Kidney tubule cell (primary cell): Measurements from ENCODE around the gene CLPTM1L.

Source experiments
- DNase-seq: peaks from one replicate; pipeline ENCODE4 v3.0.0-alpha.2; 2018; ENCODE audit warnings: low spot score

Gene CLPTM1L

GRCh38 chr5:1344975-1345838 lies at the start of gene CLPTM1L:
TSS of gene CLPTM1L (minus strand) at chr5:1345099. CDS start at chr5:1344841, 258 bp downstream.
- DNase-seq, result peak; percentile 89

DNA sequence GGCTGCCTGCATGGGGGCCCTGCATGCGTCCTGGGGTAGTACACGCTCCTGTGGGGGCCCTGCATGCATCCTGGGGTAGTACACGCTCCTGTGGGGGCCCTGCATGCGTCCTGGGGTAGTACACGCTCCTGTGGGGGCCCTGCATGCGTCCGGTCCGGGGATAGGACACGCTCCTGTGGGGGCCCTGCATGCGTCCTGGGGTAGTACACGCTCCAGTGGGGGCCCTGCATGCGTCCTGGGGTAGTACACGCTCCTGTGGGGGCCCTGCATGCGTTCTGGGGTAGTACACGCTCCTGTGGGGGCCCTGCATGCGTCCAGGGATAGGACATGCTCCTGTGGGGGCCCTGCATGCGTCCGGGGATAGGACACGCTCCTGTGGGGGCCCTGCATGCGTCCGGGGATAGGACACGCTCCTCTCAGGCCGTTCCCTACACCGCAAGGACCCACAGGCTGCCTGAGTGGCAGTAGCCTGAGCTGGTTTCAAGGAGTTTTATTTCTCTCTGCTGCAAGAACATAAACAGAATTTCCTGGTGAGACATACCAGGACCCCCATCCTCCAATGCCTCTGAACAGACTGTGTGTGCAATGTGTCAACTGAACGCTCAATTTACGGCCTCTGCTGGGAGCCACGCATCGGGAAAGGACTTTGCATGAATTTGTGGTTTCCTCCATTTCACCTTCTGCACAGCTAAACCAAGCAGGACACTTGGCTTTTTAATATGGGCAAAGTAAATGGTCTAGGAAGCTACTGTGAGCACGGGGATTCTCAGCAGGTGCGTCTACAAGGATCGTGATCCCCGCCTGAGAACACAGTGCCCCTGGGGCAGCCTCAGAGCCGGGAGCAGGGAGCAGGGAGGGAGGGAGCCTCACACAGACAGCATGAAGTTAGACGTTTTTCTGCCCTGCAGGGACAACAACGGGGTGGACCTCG lies 48.9 kb upstream of the CLPTM1L start:
- DNase-seq, result no peak

DNA sequence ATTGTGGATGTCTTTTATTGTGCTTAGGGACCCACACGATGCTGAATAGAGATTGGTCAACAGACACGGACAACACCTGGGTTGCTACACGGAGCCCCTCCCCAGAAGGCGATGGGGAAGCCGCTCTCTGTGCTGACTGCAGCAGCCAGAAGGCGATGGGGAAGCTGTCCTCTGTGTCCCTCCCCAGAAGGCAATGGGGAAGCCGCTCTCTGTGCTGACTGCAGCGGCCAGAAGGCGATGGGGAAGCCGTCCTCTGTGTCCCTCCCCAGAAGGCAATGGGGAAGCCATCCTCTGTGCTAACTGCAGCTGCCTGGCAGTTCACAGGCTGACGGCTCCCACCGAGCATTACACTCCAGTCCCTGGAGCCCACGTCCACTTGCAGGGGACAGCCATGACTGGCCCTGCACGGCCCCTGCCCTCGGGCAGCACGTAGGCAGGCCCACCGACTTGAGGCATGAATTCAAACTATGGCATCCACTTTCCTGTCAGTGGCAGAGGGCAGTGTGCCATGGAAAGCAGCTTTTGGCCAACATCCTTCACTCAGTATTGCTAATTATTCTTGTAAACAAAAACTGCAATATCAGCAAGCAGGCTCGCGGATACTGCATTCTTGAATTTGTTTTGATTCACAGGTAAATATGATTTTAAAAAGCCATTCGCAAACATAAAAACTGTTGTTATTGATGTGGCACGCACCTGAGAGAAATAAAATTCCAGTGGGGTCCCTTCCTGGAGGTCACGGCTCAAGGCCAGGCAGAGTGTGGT lies 48.1 kb upstream of the CLPTM1L start:
- DNase-seq, result no peak

GRCh38 chr5:1392261-1392660 lies 47.4 kb upstream of the CLPTM1L start:
- no peak for DNase-seq

DNA sequence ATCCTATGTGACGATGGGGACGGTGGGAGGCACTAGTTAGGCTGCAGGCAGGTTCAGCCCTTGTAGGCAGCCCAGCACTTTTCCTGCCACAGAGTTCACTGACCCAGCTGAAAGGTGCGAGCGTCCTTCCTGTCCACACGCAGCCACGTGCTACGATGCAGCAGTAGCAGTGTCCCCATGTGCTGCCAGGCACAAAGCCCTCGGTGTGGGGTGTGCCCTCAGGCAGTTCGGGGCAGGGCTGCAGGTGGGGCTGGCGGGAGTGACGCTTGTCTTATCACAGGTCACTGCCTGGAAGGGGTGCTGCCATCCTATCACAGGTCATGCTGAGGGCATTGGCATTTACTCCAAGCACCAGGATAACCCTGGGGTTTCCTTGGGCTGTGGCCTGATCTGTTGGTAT lies 46.8 kb upstream of the CLPTM1L start:
- no peak for DNase-seq

DNA sequence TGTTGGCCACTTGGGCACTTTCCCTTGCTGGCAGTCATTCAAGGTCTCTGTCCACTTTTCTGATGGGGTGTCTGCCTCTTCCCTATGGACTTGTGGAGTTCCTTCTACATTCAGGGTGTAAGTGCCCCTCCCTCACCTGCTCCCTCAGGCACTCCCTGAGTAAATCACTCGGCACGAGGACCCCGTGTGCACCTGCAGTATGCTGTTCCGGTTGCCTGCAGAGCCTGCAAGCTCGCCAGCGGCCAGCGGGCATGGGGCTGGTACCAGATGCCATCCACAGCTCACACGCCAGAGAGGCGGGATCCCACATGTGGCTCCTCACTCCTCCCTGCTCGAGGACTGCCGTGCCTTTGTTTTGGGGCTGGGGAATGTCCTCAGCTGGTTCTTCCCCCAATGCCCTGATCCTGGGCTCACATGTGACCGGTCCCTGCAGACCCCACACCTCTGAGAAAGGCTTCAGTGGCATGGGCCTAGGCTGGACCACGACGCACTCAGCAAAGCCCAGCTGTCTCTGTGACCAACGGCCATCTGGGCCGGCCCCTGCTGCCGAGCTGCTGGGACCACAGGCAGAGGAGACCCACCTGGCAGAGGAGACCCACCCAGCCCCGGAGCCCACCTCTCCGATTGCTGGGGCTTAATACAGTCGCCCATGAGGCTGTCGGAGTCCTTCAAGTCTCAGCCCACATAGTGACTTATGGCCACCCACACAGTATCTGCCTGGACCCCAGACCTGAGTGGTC lies 46.1 kb upstream of the CLPTM1L start:
- no peak for DNase-seq

DNA sequence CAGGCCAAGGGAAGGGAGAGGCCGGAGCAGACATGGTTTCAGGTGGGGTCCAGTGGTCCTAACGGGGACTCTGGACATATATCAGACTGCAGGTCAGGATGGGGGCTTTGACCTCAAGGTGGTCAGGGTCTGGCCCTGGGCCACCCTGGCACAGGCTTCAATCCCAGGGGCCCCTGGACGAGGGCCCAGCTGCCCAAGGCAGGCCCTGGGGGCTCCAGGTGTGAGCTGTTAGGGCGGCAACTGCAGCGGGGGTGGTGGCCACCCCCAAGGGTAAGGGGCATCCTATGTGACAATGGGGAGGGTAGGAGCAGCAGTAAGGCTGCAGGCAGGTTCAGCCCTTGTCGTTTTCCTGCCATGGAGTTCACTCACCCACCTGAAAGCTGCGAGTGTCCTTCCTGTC lies 45.4 kb upstream of the CLPTM1L start:
- no peak for DNase-seq

GRCh38 chr5:1388383-1388967 lies 43.6 kb upstream of the CLPTM1L start:
- no peak for DNase-seq

DNA sequence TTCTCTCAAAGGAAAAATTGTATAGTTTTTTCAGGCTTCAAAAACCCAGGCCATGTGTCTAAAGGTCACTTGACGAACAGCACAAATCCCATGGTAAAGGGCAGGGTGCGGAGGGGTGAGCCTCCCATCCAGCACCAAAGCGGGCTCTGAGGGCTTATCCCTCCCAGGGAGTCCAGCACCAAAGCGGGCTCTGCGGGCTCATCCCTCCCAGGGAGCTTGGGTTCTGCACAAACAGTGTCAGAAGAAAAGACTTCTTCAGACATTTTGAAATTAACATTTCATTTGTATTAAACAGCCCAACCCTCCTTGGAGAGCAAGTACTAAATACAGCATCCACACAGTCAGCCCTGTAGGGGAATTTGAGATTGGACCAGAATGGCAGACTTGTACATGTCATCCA lies 43.0 kb upstream of the CLPTM1L start:
- DNase-seq, result no peak

GRCh38 chr5:1387059-1387755 lies 42.3 kb upstream of the CLPTM1L start:
- DNase-seq, result no peak

DNA sequence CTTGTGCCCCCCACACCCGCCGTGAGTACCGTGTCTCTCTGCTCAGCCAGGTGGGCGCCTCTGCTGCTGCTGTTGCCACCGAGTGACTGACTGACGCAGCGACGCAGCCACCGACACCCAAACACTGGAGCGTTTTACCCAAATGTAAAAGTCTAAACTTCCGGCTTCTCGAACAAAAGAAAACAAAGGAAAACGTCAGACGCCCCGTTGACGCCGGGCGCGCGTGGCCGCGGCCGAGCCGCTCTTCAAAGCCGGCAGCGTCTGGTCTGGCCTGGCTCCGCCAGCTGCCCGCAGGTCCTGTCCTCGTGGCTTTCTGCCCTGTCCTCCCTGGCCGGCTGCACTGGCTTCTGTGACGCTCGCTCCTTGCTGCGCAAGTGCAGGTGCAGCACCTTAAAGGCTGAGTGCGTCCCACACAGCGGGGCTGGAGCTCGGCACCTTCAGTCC lies 41.4 kb upstream of the CLPTM1L start:
- peak; percentile 61 for DNase-seq

- DNase-seq, result peak; percentile 73
Observed at GRCh38 chr5:1385395-1386273, 40.7 kb upstream of the CLPTM1L start.

- no peak for DNase-seq
Observed at GRCh38 chr5:1384521-1384920, 39.6 kb upstream of the CLPTM1L start.

DNA sequence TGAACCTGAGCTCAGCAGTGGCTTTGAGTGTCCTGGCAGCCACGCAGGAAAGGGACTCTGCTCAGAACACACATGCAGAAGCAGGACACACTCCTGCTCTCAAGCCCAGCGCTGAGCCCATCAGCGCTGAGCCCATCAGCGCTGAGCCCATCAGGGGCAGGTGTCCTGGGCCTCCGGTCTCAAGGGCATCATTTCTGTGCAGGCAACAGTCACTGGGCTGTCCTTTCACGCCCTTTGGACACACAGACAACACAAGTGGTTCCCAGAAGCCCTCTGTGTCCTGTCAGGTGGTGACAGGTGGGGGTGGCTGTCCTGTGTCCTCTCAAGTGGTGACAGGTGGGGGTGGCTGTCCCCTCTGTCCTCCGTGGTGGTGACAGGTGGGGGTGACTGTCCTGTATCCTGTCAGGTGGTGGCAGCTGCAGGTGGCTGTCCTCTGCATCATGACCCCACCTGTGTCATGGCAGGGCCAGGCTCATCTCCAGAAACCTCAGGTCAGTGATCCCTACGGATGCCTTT lies 39.0 kb upstream of the CLPTM1L start:
- DNase-seq, result no peak

DNA sequence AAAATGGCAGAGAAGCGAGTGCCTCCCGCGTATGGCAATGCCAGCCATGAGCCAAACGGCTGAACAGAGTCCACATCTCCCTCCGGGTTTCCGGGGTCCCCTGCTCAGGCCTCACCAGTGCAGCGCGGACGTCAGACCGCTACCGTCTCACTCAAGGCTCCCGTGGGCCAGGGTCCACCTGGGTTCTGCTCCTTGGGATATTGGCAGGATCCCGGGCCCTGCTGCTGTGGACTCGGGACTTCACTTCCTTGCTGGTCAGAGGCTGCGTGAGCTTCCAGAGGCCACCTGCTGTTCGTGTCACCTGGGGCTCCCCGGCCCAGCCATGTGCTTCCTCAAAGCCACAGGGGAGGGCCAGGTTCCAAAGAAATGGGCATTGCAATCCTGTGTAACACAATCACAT lies 38.4 kb upstream of the CLPTM1L start:
- DNase-seq, result no peak

- no peak for DNase-seq
Observed at GRCh38 chr5:1382248-1382700, 37.4 kb upstream of the CLPTM1L start.

GRCh38 chr5:1381370-1382247 lies 36.7 kb upstream of the CLPTM1L start:
- no peak for DNase-seq

- DNase-seq, result no peak
Observed at GRCh38 chr5:1380910-1381309, 36.0 kb upstream of the CLPTM1L start.
